CD4-positive, alpha-beta T cell treated with Interleukin-4 for 1 hour (primary cell): ENCODE data around the gene TBC1D10A.

ENCODE experiments used
- DNase-seq, 2 donors: peaks; one replicate each; pipeline ENCODE4 v3.0.0-alpha.2; 2020 to 2022

Gene TBC1D10A

GRCh38 chr22:30297991-30298701 lies 28.6 kb downstream of the TBC1D10A start:
- DNase-seq: no peak

GRCh38 chr22:30297276-30297990 lies 29.3 kb downstream of the TBC1D10A start:
- DNase-seq: no peak

GRCh38 chr22:30296833-30297232 lies 29.9 kb downstream of the TBC1D10A start:
- no peak for DNase-seq

- DNase-seq: no peak
These were observed 30.4 kb downstream of the TBC1D10A start for GRCh38 chr22:30296324-30296723.

- no peak for DNase-seq
These were observed 31.2 kb downstream of the TBC1D10A start for GRCh38 chr22:30295576-30295975.

- no peak for DNase-seq
These were observed 31.9 kb downstream of the TBC1D10A start for GRCh38 chr22:30294830-30295229.

GRCh38 chr22:30294066-30294465 lies 32.7 kb downstream of the TBC1D10A start:
- DNase-seq: no peak

GRCh38 chr22:30293026-30293425 lies 33.7 kb downstream of the TBC1D10A start:
- no peak for DNase-seq

GRCh38 chr22:30292069-30292970 lies 34.4 kb downstream of the TBC1D10A start:
- DNase-seq: no peak

GRCh38 chr22:30291058-30291892 lies 35.5 kb downstream of the TBC1D10A start:
- DNase-seq: no peak

- DNase-seq: no peak
These were observed 36.2 kb downstream of the TBC1D10A start for GRCh38 chr22:30290342-30291057.

- DNase-seq: no peak
These were observed 36.8 kb downstream of the TBC1D10A start for GRCh38 chr22:30289980-30290313.

GRCh38 chr22:30289141-30289979 lies 37.4 kb downstream of the TBC1D10A start, which contains the start of gene CASTOR1:
CASTOR1 (minus strand) TSS chr22:30289505; CDS start chr22:30289497, 8 bp downstream.
- peak; percentile 90 for DNase-seq

- no peak for DNase-seq
These were observed 38.2 kb downstream of the TBC1D10A start for GRCh38 chr22:30288419-30289140.

- DNase-seq: peak; percentile 89 to 90
These were observed 38.9 kb downstream of the TBC1D10A start for GRCh38 chr22:30287648-30288418.

GRCh38 chr22:30286813-30287647 lies 39.7 kb downstream of the TBC1D10A start:
- DNase-seq: peak; percentile 85 to 86

GRCh38 chr22:30286331-30286730 lies 40.4 kb downstream of the TBC1D10A start:
- no peak for DNase-seq

- DNase-seq: no peak
These were observed 40.9 kb downstream of the TBC1D10A start for GRCh38 chr22:30285846-30286200.
